ENCODE data around the gene ATXN2L. TPM values are rescaled to one million over a fixed set of nuclear protein-coding genes. Genes with fewer than 3 reads are reported as not detected.

Gene ATXN2L
- total and polyA plus RNA-seq, 2 donors from 2014 or later: 43.2 to 102 TPM

DNA sequence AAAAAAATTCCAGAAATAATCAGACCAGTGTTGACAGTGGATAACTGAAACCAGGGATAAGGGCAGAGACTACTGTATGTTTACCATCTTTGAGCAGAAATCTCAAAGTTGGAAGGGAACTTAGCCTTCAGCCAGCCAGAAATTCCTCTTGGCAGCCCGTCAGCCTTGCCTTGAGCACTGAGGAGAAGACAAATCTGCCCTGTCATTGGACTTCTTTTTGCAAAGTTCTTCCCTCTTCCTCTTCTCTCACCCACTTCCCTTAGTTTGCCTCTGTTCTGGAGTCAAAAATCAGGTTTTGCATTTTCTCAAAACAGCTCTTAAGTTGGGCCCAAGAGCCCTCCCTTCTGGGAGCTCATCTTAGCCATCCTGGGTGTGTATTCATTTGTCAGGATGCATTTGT lies 17.1 kb downstream of the ATXN2L start:
- Histone ChIP-seq H3K27me3 (ENCODE audit: control insufficient read depth, insufficient read depth, low read length) (no peaks in the 10 kb centered on the region), H3K9me3 (ENCODE audit: control insufficient read depth in 2 of 3, insufficient read depth in 1 of 3, low read length in 3 of 3) (no peaks in the 10 kb centered on the region), H3K4me1 (ENCODE audit: control insufficient read depth in 2 of 3, insufficient read depth in 2 of 3, low read depth in 1 of 3, low read length in 3 of 3) (peaks cover 0 to 2% (median 0%) of the 10 kb centered on the region in 3 donors), H3K36me3 (ENCODE audit: control insufficient read depth in 2 of 3, insufficient read depth in 3 of 3, low read length in 3 of 3) (peaks cover 0 to 43% (median 30%) of the 10 kb centered on the region in 3 donors), H3K27ac (ENCODE audit: low read depth in 2 of 2, low read length in 2 of 2) (no peak overlapping the region), H3K9ac (ENCODE audit: low read length in 3 of 3) (no peak overlapping the region), H3K4me3 (ENCODE audit: low read length in 3 of 3) (no peak overlapping the region)
- TF ChIP-seq, protein P1, sequence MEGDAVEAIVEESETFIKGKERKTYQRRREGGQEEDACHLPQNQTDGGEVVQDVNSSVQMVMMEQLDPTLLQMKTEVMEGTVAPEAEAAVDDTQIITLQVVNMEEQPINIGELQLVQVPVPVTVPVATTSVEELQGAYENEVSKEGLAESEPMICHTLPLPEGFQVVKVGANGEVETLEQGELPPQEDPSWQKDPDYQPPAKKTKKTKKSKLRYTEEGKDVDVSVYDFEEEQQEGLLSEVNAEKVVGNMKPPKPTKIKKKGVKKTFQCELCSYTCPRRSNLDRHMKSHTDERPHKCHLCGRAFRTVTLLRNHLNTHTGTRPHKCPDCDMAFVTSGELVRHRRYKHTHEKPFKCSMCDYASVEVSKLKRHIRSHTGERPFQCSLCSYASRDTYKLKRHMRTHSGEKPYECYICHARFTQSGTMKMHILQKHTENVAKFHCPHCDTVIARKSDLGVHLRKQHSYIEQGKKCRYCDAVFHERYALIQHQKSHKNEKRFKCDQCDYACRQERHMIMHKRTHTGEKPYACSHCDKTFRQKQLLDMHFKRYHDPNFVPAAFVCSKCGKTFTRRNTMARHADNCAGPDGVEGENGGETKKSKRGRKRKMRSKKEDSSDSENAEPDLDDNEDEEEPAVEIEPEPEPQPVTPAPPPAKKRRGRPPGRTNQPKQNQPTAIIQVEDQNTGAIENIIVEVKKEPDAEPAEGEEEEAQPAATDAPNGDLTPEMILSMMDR (IDR thresholded peaks at IDR 0.05; ENCODE audit: borderline replicate concordance, extremely low read depth, insufficient read depth): no peak
- DNase-seq (no peak), FAIRE-seq (no peak)
- intact Hi-C loops (cut with DNase I): no loop called here

DNA sequence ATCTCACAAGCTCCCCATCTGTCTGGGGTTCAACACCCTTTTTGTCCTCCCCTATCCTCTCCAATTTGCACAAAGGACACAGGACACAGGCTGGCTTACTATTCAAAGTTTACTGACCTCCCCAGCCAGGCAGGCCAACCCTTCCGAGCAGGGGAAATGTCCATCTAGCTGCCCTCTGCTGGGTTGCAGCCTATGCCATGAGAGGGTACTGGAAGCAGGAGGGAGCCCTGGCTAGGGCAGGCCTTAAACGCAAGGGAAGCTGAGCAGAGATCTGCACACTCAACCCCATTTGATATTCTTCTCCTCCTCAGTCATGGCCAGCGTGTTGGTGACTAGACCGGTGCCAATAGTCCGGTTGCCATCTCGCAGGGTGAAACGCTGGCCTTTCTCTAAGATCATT lies 19.9 kb downstream of the ATXN2L start:
- H3K36me3 ChIP-seq (ENCODE audit: control insufficient read depth in 2 of 3, insufficient read depth in 3 of 3, low read length in 3 of 3): peaks cover 0 to 22% (median 22%) of the 10 kb centered on the region in 3 donors
- H3K4me1 ChIP-seq (ENCODE audit: control insufficient read depth in 2 of 3, insufficient read depth in 2 of 3, low read depth in 1 of 3, low read length in 3 of 3): peaks cover 0 to 16% (median 7%) of the 10 kb centered on the region in 3 donors
- no peak overlapping the region for H3K27ac ChIP-seq (ENCODE audit: low read depth in 2 of 2, low read length in 2 of 2)
- no peaks in the 10 kb centered on the region for H3K27me3 ChIP-seq (ENCODE audit: control insufficient read depth, insufficient read depth, low read length)
- FAIRE-seq: no peak
- intact Hi-C loops (cut with DNase I): no loop called here
- H3K4me3 ChIP-seq (ENCODE audit: low read length in 3 of 3): no peak overlapping the region
- TF ChIP-seq, protein P1 (IDR thresholded peaks at IDR 0.05; ENCODE audit: borderline replicate concordance, extremely low read depth, insufficient read depth): no peak
- no peaks in the 10 kb centered on the region for H3K9me3 ChIP-seq (ENCODE audit: control insufficient read depth in 2 of 3, insufficient read depth in 1 of 3, low read length in 3 of 3)
- DNase-seq: no peak
- H3K9ac ChIP-seq (ENCODE audit: low read length in 3 of 3): no peak overlapping the region

DNA sequence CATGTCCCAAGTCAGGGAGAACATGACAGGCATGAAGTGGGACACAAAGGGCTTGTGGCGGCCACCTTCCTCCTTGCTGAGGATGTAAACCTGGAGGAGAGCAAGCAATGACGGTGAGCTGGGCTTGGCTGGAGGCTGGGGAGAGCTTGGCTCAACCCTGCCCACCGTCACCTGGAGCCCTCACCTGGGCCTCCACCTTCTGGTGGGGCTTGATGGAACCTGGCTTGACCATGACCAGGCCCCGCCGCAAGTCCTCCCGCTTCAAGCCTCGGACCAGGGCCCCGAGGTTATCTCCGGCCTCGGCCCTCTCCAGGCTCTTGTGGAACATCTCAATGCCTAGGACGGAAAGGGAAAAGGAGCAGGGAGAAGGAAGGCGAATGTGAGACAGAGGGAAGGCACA lies 21.0 kb downstream of the ATXN2L start:
- peaks cover 0 to 22% (median 20%) of the 10 kb centered on the region in 3 donors for H3K36me3 ChIP-seq (ENCODE audit: control insufficient read depth in 2 of 3, insufficient read depth in 3 of 3, low read length in 3 of 3)
- H3K9me3 ChIP-seq (ENCODE audit: control insufficient read depth in 2 of 3, insufficient read depth in 1 of 3, low read length in 3 of 3): no peaks in the 10 kb centered on the region
- H3K27ac ChIP-seq (ENCODE audit: low read depth in 2 of 2, low read length in 2 of 2): no peak overlapping the region
- peaks cover 0 to 16% (median 7%) of the 10 kb centered on the region in 3 donors for H3K4me1 ChIP-seq (ENCODE audit: control insufficient read depth in 2 of 3, insufficient read depth in 2 of 3, low read depth in 1 of 3, low read length in 3 of 3)
- TF ChIP-seq, protein P1 (IDR thresholded peaks at IDR 0.05; ENCODE audit: borderline replicate concordance, extremely low read depth, insufficient read depth): no peak
- FAIRE-seq: no peak
- intact Hi-C loops (cut with DNase I): no loop called here
- no peak overlapping the region for H3K4me3 ChIP-seq (ENCODE audit: low read length in 3 of 3)
- H3K27me3 ChIP-seq (ENCODE audit: control insufficient read depth, insufficient read depth, low read length): no peaks in the 10 kb centered on the region
- DNase-seq: peak in 1 of 5 donors; percentile 67
- H3K9ac ChIP-seq (ENCODE audit: low read length in 3 of 3): no peak overlapping the region

Data from kidney (tissue), 14 donors.